Uterus (tissue), 4 donors: ENCODE measurements around the gene EXOC3L2. TPM values are rescaled to one million over a fixed set of nuclear protein-coding genes. Genes with fewer than 3 reads are reported as not detected.

Experiments used
- DNase-seq, 2 donors: peaks; one replicate each; pipeline ENCODE4 v3.0.0-alpha.2; 2019 to 2020
- H3K27ac ChIP-seq, 2 donors: fragments of 200-600 bp; sonication (generic); 1 replicate in 1 of 2; 2 replicates in 1 of 2; pipeline ENCODE4 v1.5.1; 2016 to 2018
- H3K27me3 ChIP-seq, 2 donors: fragments of 200-600 bp; sonication (generic); one replicate each; pipeline ENCODE4 v1.5.1; 2018 to 2019; ENCODE audit warnings: control low read depth in 1 of 2
- H3K36me3 ChIP-seq, 2 donors: fragments of 200-600 bp; sonication (generic); one replicate each; pipeline ENCODE4 v1.5.1; 2019; ENCODE audit warnings: control low read depth in 1 of 2
- H3K4me1 ChIP-seq, 2 donors: fragments of 200-600 bp; sonication (generic); one replicate each; pipeline ENCODE4 v1.5.1; 2018 to 2019; ENCODE audit warnings: control low read depth in 1 of 2
- H3K4me3 ChIP-seq, 2 donors: fragments of 200-600 bp; sonication (generic); 1 replicate in 1 of 2; 2 replicates in 1 of 2; pipeline ENCODE4 v1.5.1; 2018 to 2019; ENCODE audit warnings: mild to moderate bottlenecking in 1 of 2
- H3K9me3 ChIP-seq, 2 donors: fragments of 200-600 bp; sonication (generic); one replicate each; pipeline ENCODE4 v1.5.1; 2019; ENCODE audit warnings: control low read depth in 1 of 2
- POLR2A ChIP-seq, 2 donors: fragments of 450-650 bp; IDR thresholded peaks; one replicate each; pipeline ENCODE4 v1.6.1; 2016; ENCODE audit warnings: antibody characterized with exemption in 2 of 2, mild to moderate bottlenecking in 1 of 2, moderate library complexity in 1 of 2
- intact Hi-C: fragments of 100-400 bp; cut with DNase I; formaldehyde crosslinking; loops from one replicate; pipeline ENCODE4 v1.15.1; 2023; ENCODE audit warnings: low total_unique reads
- total RNA-seq, 4 donors: library from RNA; depleted of rRNA in 3 of 4; stranded (reverse); fragments of >200 nt in 3 of 4; gene quantifications; one replicate each; pipeline versions ENCODE4 v1.1.0 to v1.2.4, GENCODE V29; 2014 to 2023
- TF ChIP-seq, protein P1 (sequence below), 4 experiments: fragments of 200-600 bp in 2 of 4; fragments of 450-650 bp in 2 of 4; sonication (generic) in 2 of 4; IDR thresholded peaks; one replicate each; pipeline ENCODE4 v1.5.1; 2016 to 2019; ENCODE audit warnings: antibody characterized with exemption in 4 of 4, mild to moderate bottlenecking in 2 of 4, moderate library complexity in 1 of 4
- donor health status: DM: yes; HTN: yes; CAD: no.

The EXOC3L2 gene
- total RNA-seq, 4 donors from 2014 or later = 2.4 to 7.2 (median 6.4) TPM

DNA sequence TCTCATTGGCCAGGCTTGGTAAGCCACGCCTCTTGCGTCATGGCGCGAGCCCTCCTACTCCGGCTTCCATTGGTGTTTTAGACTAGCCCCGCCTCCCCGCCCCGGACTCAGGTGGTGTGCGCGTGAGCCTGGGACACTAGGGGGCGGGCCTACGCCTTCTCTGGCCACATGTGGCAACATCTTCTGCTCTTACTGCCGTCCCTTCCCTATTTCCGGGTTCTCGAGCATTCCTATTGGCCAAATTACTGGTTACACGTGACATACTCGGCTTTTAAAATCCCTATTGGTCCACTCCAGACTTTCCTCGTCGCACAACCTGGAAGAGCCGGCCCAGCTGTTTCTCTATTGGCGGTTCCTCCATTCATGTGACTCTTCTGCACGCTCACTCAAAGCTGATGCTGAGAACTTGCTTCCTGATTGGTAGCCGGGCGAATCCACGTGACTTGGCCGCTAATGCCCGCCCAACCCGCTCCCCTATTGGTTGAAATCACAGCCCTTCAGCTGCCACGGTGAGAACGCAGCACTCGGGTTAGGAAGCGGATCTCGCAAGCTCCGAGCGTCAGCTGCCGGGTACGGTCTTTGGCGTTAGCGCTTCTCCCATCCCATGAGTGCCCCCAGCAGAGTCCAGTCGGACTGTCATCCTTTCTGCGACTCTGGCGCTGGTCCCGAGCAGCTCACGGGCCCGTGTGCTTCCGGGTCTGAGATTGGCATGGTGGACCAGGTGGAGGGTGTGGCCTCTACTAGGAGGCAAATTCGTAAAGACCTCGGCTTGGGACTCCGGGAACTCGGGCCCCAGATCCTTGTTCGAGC is 66.7 kb downstream of the EXOC3L2 start, which contains the start of gene BLOC1S3:
Gene BLOC1S3, plus strand, starts transcription at position 523 of the 810 bp plus-strand sequence. CDS start 513 bp downstream, outside the sequence.
- intact Hi-C loops = no loop called here
- TF ChIP-seq, protein P1, sequence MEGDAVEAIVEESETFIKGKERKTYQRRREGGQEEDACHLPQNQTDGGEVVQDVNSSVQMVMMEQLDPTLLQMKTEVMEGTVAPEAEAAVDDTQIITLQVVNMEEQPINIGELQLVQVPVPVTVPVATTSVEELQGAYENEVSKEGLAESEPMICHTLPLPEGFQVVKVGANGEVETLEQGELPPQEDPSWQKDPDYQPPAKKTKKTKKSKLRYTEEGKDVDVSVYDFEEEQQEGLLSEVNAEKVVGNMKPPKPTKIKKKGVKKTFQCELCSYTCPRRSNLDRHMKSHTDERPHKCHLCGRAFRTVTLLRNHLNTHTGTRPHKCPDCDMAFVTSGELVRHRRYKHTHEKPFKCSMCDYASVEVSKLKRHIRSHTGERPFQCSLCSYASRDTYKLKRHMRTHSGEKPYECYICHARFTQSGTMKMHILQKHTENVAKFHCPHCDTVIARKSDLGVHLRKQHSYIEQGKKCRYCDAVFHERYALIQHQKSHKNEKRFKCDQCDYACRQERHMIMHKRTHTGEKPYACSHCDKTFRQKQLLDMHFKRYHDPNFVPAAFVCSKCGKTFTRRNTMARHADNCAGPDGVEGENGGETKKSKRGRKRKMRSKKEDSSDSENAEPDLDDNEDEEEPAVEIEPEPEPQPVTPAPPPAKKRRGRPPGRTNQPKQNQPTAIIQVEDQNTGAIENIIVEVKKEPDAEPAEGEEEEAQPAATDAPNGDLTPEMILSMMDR (IDR thresholded peaks at IDR 0.05) = peak; percentile 15 to 52 (median 44)
- peak; percentile 53 to 68 for TF ChIP-seq POLR2A (IDR thresholded peaks at IDR 0.05)
- H3K4me3 ChIP-seq = peak within 1 kb of the TSS; percentile 85 to 93
- H3K36me3 ChIP-seq = no peaks in the 10 kb centered on the region
- H3K4me1 ChIP-seq = peaks cover 8 to 21% of the 10 kb centered on the region in 2 donors
- H3K27me3 ChIP-seq = no peaks in the 10 kb centered on the region
- H3K9me3 ChIP-seq = no peaks in the 10 kb centered on the region
- peak; percentile 100 for DNase-seq
- H3K27ac ChIP-seq = peak within 1 kb of the TSS; percentile 84 to 96

GRCh38 chr19:45177817-45178261 is 67.4 kb downstream of the EXOC3L2 start, which contains the start of gene TRAPPC6A:
TRAPPC6A (minus strand) TSS chr19:45178237; CDS start chr19:45178218, 19 bp downstream.
- Histone ChIP-seq H3K36me3 (no peaks in the 10 kb centered on the region), H3K27me3 (no peaks in the 10 kb centered on the region), H3K9me3 (no peaks in the 10 kb centered on the region), H3K4me3 (peak within 1 kb of the TSS; percentile 85 to 93), H3K27ac (peak within 1 kb of the TSS; percentile 84 to 96), H3K4me1 (peaks cover 8 to 21% of the 10 kb centered on the region in 2 donors)
- TF ChIP-seq, protein P1 (IDR thresholded peaks at IDR 0.05) = no peak
- peak; percentile 51 to 70 for TF ChIP-seq POLR2A (IDR thresholded peaks at IDR 0.05)
- intact Hi-C loops = no loop called here
- no peak for DNase-seq

DNA sequence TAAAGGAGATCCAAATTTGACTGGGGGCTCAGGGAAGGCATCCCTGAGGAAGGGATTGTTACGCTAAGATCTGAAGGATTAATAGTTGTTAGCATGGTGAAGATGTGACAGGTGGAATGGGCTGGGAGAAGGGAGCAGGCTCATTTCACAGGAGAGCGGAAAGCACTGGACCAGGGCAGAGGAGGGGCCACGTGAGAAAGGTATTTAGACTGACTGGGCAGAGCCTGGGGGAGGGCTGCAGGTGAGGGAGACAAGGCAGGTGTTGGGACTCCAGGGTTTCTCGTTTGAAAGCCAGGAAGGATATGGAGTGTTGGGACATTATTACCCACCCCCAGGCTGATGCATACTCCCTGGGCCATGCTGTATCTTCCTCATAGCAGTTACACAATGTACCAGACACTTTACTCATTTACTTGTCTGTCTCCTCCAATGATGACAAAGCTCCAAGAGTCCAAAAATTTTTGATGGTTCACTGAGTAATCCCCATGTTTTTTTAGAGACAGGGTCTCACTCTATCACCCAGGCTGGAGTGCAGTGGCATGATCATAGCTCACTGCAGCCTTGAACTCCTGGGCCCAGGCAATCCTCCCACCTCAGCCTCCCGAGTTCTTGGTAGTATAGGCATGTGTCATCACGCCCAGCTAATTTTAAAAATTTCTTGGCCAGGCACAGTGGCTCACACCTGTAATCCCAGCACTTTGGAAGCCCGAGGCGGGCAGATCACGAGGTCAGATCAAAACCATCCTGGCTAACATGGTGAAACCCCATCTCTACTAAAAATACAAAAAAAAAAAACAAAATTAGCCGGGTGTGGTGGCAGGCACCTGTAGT is 69.5 kb downstream of the EXOC3L2 start:
- DNase-seq = no peak
- no peaks in the 10 kb centered on the region for H3K36me3 ChIP-seq
- no peaks in the 10 kb centered on the region for H3K27me3 ChIP-seq
- intact Hi-C loops = no loop called here
- no peaks in the 10 kb centered on the region for H3K9me3 ChIP-seq
- peaks cover 8 to 14% of the 10 kb centered on the region in 2 donors for H3K4me1 ChIP-seq
- no peak overlapping the region for H3K27ac ChIP-seq
- no peak for TF ChIP-seq POLR2A (IDR thresholded peaks at IDR 0.05)
- TF ChIP-seq, protein P1 (IDR thresholded peaks at IDR 0.05) = no peak
- H3K4me3 ChIP-seq = no peak overlapping the region

DNA sequence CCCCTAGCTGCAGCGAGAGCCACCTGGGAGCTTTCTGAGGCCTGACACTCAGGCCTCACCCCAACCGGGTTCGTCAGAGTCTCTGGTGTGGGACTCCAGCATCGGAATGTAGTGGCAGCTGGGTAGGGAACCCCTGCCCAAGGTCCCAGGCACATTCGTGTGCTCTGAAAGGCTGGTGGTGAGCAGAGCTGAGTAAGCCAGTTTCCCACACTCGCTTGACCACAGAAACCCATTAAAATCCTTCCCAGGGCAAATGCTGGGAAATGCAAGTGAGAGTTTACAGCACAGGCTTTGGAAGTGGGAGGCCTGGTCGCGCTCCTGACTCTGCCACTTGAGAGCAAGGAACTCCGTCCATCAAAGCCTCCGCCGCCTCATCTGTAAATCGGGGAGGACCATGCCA is 71.4 kb downstream of the EXOC3L2 start:
- Histone ChIP-seq H3K27ac (no peak overlapping the region), H3K4me3 (no peak overlapping the region), H3K27me3 (no peaks in the 10 kb centered on the region), H3K36me3 (no peaks in the 10 kb centered on the region), H3K9me3 (no peaks in the 10 kb centered on the region), H3K4me1 (peaks cover 4 to 8% of the 10 kb centered on the region in 2 donors)
- no peak for TF ChIP-seq POLR2A (IDR thresholded peaks at IDR 0.05)
- TF ChIP-seq, protein P1 (IDR thresholded peaks at IDR 0.05) = no peak
- intact Hi-C loops = no loop called here
- DNase-seq = no peak
